ENCODE results near the gene CRYZL1.

CRYZL1 gene

DNA sequence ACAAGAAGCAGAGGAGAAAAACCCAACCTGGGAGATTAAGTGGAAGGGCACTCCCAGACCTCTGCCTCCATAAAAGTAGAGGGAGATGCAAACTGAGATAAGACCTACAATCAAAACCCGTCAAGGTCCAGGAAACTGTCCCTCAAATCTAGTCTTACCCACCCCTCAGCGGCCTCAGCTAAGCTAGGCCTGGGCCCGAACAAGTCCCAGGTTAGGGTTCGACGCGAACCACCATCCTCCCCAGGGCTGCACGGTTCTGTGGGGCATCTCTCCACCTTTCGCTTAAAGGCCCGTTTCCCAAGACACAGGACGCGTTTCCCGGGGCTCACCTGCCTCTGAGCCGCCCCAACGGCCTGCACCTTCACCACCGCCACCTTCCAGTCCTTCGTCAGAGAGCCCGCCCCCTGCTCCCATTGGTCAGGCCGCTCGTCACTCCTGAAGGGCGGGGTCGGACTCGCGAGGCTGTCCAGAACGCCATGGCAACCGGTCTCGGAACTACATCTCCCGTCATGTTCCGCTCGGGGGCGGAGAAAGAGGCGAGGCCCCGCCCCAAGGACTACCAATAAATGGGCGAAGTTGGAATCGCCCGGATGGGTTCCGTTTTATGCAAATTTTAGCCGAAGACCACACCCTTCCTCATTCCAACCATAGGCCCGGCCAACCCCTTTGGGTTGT, at the start of gene CRYZL1:
TSS of gene CRYZL1 (minus strand) at position 390 of the 675 bp plus-strand sequence. CDS start 10,190 bp downstream, outside the sequence.
- DNase-seq (ENCODE audit: low read depth) = peak; percentile 99
- TF ChIP-seq, protein P1, sequence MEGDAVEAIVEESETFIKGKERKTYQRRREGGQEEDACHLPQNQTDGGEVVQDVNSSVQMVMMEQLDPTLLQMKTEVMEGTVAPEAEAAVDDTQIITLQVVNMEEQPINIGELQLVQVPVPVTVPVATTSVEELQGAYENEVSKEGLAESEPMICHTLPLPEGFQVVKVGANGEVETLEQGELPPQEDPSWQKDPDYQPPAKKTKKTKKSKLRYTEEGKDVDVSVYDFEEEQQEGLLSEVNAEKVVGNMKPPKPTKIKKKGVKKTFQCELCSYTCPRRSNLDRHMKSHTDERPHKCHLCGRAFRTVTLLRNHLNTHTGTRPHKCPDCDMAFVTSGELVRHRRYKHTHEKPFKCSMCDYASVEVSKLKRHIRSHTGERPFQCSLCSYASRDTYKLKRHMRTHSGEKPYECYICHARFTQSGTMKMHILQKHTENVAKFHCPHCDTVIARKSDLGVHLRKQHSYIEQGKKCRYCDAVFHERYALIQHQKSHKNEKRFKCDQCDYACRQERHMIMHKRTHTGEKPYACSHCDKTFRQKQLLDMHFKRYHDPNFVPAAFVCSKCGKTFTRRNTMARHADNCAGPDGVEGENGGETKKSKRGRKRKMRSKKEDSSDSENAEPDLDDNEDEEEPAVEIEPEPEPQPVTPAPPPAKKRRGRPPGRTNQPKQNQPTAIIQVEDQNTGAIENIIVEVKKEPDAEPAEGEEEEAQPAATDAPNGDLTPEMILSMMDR (IDR thresholded peaks at IDR 0.05; ENCODE audit: control insufficient read depth, extremely low read depth, insufficient read depth) = no peak
- peak within 1 kb of the TSS; percentile 73 for H3K4me3 ChIP-seq (ENCODE audit: low read depth, low read length)

DNA sequence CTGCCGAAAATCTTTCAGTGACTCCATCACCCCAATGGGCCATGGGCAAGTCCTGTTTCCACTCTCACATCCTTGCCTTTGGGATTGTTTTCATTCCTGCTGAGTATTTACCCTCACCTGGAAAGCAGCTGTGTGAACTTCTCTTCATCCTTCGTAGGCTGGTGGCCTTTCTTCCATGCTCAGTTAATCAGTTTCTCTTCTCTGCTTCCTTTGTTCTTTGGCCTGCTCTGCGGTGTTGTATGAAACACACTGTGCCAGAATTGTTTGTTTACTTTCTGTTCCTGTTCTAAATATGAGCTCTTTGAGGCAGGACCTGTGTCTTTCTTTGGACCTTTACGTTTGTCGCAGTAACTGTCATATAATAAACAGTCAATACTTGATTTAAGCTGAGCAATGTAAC, 49.3 kb upstream of the CRYZL1 start:
- no peak for DNase-seq (ENCODE audit: low read depth)
- TF ChIP-seq, protein P1 (IDR thresholded peaks at IDR 0.05; ENCODE audit: control insufficient read depth, extremely low read depth, insufficient read depth) = no peak
- H3K4me3 ChIP-seq (ENCODE audit: low read depth, low read length) = no peak overlapping the region

DNA sequence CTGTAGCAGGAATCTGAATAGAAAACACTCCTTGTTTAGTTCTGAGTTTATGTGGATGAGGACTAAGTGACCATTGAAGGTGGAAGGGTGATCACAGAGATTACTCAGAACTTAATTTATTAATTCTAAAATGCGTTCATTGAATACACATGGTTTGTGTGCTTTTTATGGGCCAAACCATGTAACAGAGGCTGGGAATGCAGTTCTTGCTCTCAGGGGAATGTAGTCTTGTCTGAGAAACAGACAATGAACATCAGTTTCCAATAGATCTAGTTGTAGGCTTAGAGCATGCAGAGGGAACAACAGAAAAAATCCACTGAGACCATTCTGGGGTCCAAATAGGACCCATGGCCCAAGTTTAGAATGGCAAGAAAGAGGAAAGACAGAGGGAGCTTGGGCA, 46.8 kb upstream of the CRYZL1 start:
- TF ChIP-seq, protein P1 (IDR thresholded peaks at IDR 0.05; ENCODE audit: control insufficient read depth, extremely low read depth, insufficient read depth) = no peak

DNA sequence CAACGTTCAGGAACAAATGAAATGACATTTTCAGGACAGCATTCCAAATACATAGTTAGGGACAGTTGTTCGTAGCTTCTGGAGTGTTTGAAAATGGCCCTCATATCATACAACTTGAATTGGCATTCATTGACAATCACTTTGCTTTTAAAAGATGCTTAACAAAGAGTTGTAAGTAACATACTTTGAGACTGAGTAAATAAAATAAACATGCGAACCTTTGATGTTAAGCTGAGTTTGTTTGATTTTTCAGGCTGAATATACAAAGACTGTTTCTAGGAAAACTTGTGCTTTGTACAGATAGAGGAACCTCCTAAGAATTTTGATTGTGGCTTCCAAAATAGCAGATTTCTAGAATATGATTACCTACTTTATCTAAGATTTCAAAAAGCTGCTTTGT, 46.1 kb upstream of the CRYZL1 start:
- DNase-seq (ENCODE audit: low read depth) = no peak
- TF ChIP-seq, protein P1 (IDR thresholded peaks at IDR 0.05; ENCODE audit: control insufficient read depth, extremely low read depth, insufficient read depth) = no peak
- no peak overlapping the region for H3K4me3 ChIP-seq (ENCODE audit: low read depth, low read length)

More for the DNA sequence above, 46.8 kb upstream of the CRYZL1 start:
- no peak overlapping the region for H3K4me3 ChIP-seq (ENCODE audit: low read depth, low read length)
- no peak for DNase-seq (ENCODE audit: low read depth)

DNA sequence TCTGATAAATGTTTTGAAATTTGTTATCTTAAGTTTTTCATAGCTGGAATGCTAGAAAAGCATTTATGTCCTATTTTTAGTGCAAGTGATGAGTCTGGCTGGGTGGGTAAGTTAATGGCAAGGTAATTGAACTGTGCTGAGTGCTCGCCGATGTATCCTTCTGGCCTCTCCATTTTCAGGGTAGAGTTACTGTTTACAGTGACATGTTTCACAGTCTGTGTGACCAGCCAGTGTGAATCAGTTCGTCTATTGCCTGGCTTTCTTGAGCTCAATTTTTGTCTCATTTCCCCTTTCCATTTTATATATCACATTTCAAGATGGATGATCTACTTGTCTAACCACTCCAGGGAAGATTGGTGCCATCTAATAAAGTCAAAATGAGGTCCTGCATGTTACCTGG, 44.8 kb upstream of the CRYZL1 start:
- TF ChIP-seq, protein P1 (IDR thresholded peaks at IDR 0.05; ENCODE audit: control insufficient read depth, extremely low read depth, insufficient read depth) = no peak
- no peak for DNase-seq (ENCODE audit: low read depth)
- H3K4me3 ChIP-seq (ENCODE audit: low read depth, low read length) = no peak overlapping the region

DNA sequence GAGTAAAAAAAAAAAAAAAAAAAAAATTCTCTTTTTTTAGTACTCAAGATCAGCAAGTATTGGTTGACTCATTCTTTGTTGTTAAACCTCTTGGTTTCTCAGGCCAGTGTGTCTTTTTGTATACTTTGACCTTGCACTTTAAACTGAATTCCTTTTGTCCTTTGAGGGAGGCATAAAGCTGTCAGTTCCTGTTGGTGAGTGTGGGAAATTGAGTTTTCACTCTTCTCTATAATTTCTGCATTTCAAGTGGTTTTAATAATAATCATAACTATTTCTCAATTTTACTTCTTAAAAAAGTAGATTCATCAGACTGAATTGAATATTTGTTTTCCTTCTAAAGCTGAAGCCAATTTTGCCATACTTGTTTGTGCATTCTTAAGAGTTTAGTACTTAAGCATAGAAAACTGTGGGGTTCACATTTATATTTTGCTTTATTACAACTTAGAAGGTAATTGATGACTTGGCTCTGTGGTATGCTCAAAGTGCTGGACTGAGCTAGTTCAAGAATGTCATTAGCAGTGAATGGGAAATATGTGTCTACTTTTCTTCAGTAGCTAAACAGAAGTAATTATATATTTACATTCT, 44.2 kb upstream of the CRYZL1 start:
- TF ChIP-seq, protein P1 (IDR thresholded peaks at IDR 0.05; ENCODE audit: control insufficient read depth, extremely low read depth, insufficient read depth) = no peak
- DNase-seq (ENCODE audit: low read depth) = no peak
- H3K4me3 ChIP-seq (ENCODE audit: low read depth, low read length) = no peak overlapping the region

Data from LNCaP clone FGC (cell line).